ENCODE data around the gene CRYGB. TPM values are rescaled to one million over a fixed set of nuclear protein-coding genes. Genes with fewer than 3 reads are reported as not detected.
A peak's percentile ranks its signal among the peaks of the same experiment; 100 is the strongest.

The CRYGB gene
- 0.65 TPM in 1 of 2 replicates, not detected in the other for total RNA-seq (ENCODE audit: low replicate concordance)

DNA sequence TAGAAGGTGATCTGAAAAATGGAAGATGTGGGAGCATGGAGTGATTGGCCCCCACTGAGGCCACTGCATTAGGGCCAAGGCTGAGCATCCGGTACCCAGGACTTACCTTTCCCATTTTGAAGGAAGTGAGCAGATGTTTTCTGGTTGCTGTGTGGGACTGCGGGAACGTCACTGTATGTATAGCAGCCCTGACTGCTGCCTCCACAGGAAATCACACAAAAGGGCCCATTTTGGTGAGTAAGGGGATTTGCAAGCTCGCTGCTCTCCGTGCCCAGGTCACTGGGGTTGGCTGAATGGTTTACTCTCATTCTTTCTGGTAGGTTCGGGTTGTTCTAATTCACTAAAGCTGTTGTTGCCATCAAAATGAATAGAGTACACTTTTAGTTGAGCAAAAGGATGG is at the start of gene CRYGB:
TSS of gene CRYGB (minus strand) at position 153 of the 400 bp plus-strand sequence. CDS start at position 115, 38 bp downstream.
- DNase-seq (ENCODE audit: low spot score) = peak; percentile 46
- H3K9me3 Mint-ChIP-seq = peaks cover 4% of the 10 kb centered on the region
- H3K9ac ChIP-seq = no peak within 1 kb of the TSS
- H3K36me3 Mint-ChIP-seq = peaks cover 2% of the 10 kb centered on the region
- peaks cover 11% of the 10 kb centered on the region for H3K4me1 ChIP-seq
- H3K4me1 Mint-ChIP-seq = peaks cover 10% of the 10 kb centered on the region
- H3K27me3 Mint-ChIP-seq (ENCODE audit: insufficient read depth, low read depth) = peaks cover 6% of the 10 kb centered on the region
- TF ChIP-seq, protein P1, sequence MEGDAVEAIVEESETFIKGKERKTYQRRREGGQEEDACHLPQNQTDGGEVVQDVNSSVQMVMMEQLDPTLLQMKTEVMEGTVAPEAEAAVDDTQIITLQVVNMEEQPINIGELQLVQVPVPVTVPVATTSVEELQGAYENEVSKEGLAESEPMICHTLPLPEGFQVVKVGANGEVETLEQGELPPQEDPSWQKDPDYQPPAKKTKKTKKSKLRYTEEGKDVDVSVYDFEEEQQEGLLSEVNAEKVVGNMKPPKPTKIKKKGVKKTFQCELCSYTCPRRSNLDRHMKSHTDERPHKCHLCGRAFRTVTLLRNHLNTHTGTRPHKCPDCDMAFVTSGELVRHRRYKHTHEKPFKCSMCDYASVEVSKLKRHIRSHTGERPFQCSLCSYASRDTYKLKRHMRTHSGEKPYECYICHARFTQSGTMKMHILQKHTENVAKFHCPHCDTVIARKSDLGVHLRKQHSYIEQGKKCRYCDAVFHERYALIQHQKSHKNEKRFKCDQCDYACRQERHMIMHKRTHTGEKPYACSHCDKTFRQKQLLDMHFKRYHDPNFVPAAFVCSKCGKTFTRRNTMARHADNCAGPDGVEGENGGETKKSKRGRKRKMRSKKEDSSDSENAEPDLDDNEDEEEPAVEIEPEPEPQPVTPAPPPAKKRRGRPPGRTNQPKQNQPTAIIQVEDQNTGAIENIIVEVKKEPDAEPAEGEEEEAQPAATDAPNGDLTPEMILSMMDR (IDR thresholded peaks at IDR 0.05) = no peak
- TF ChIP-seq EZH2phosphoT487 (IDR thresholded peaks at IDR 0.05) (no peak), EZH2 (IDR thresholded peaks at IDR 0.05) (no peak)
- no peak within 1 kb of the TSS for H3K4me3 Mint-ChIP-seq
- H3K79me2 ChIP-seq (ENCODE audit: low read depth) = no peaks in the 10 kb centered on the region
- no peaks in the 10 kb centered on the region for H3K36me3 ChIP-seq
- H3K9me3 ChIP-seq (ENCODE audit: low read depth) = no peaks in the 10 kb centered on the region
- H3K4me2 ChIP-seq = peak within 1 kb of the TSS; percentile 35
- H3K27ac ChIP-seq = peak within 1 kb of the TSS; percentile 17
- H4K20me1 ChIP-seq (ENCODE audit: low read depth) = no peaks in the 10 kb centered on the region
- peaks cover 12% of the 10 kb centered on the region for H3F3A ChIP-seq (ENCODE audit: low read depth)
- no peaks in the 10 kb centered on the region for H3K27me3 ChIP-seq
- H3K27ac Mint-ChIP-seq = no peak within 1 kb of the TSS
- H3K4me3 ChIP-seq = no peak within 1 kb of the TSS
- peak within 1 kb of the TSS; percentile 95 for H2AFZ ChIP-seq (replicated peaks)

DNA sequence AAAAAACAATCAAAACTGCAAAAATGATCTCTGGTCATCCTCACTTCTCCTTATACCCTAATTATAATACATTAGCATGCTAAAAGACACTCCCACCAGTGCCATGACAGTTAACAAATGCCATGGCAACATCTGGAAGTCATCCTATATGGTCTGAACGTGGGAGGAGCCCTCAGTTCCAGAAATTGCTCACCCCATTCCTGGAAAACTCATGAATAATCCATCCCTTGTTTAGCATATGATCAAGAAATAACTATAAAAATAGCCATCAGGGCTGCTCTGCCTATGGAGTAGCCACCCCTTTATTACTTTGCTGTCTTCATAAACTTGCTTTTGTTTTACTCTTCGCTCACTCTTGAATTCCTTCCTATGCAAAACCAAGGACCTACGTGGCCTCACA is 49.6 kb upstream of the CRYGB start:
- no peak overlapping the region for H2AFZ ChIP-seq (replicated peaks)
- H3K9ac ChIP-seq = no peak overlapping the region
- no peak overlapping the region for H3K4me2 ChIP-seq
- no peaks in the 10 kb centered on the region for H3F3A ChIP-seq (ENCODE audit: low read depth)
- H3K27me3 ChIP-seq = no peaks in the 10 kb centered on the region
- no peak for DNase-seq (ENCODE audit: low spot score)
- H3K36me3 Mint-ChIP-seq = no peaks in the 10 kb centered on the region
- H3K9me3 ChIP-seq (ENCODE audit: low read depth) = no peaks in the 10 kb centered on the region
- H3K4me3 Mint-ChIP-seq = peak overlapping the region; percentile 50
- no peaks in the 10 kb centered on the region for H3K79me2 ChIP-seq (ENCODE audit: low read depth)
- H3K4me1 ChIP-seq = peaks cover 17% of the 10 kb centered on the region
- no peak overlapping the region for H3K27ac Mint-ChIP-seq
- peaks cover 25% of the 10 kb centered on the region for H3K4me1 Mint-ChIP-seq
- TF ChIP-seq EZH2phosphoT487 (IDR thresholded peaks at IDR 0.05) (no peak), EZH2 (IDR thresholded peaks at IDR 0.05) (no peak)
- TF ChIP-seq, protein P1 (IDR thresholded peaks at IDR 0.05) = no peak
- H4K20me1 ChIP-seq (ENCODE audit: low read depth) = no peaks in the 10 kb centered on the region
- H3K27ac ChIP-seq = no peak overlapping the region
- H3K4me3 ChIP-seq = no peak overlapping the region
- no peaks in the 10 kb centered on the region for H3K36me3 ChIP-seq
- no peaks in the 10 kb centered on the region for H3K27me3 Mint-ChIP-seq (ENCODE audit: insufficient read depth, low read depth)
- peaks cover 3% of the 10 kb centered on the region for H3K9me3 Mint-ChIP-seq

GRCh38 chr2:208192611-208193236 is 46.8 kb upstream of the CRYGB start:
- Mint-ChIP-seq H3K4me3 (no peak overlapping the region), H3K36me3 (no peaks in the 10 kb centered on the region), H3K4me1 (peaks cover 40% of the 10 kb centered on the region), H3K27me3 (ENCODE audit: insufficient read depth, low read depth) (peaks cover 5% of the 10 kb centered on the region), H3K27ac (peak overlapping the region; percentile 74), H3K9me3 (no peaks in the 10 kb centered on the region)
- no peak for DNase-seq (ENCODE audit: low spot score)
- no peaks in the 10 kb centered on the region for H4K20me1 ChIP-seq (ENCODE audit: low read depth)
- H3K36me3 ChIP-seq = no peaks in the 10 kb centered on the region
- H3K4me3 ChIP-seq = no peak overlapping the region
- H3K27ac ChIP-seq = no peak overlapping the region
- no peak overlapping the region for H3K9ac ChIP-seq
- no peaks in the 10 kb centered on the region for H3K79me2 ChIP-seq (ENCODE audit: low read depth)
- H2AFZ ChIP-seq (replicated peaks) = no peak overlapping the region
- H3K9me3 ChIP-seq (ENCODE audit: low read depth) = no peaks in the 10 kb centered on the region
- H3K4me2 ChIP-seq = no peak overlapping the region
- H3K4me1 ChIP-seq = peaks cover 33% of the 10 kb centered on the region
- TF ChIP-seq, protein P1 (IDR thresholded peaks at IDR 0.05) = no peak
- TF ChIP-seq EZH2phosphoT487 (IDR thresholded peaks at IDR 0.05) = no peak
- no peak for TF ChIP-seq EZH2 (IDR thresholded peaks at IDR 0.05)
- peaks cover 15% of the 10 kb centered on the region for H3F3A ChIP-seq (ENCODE audit: low read depth)
- H3K27me3 ChIP-seq = no peaks in the 10 kb centered on the region
